Loucy (cell line): ENCODE measurements around the gene ZNF516.

Experiments used
- H2AFZ ChIP-seq: fragments of 200-600 bp; sonication (generic); 2 replicates; pipeline ENCODE4 v1.6.0; 2016; ENCODE audit warnings: antibody characterized with exemption, mild to moderate bottlenecking, low read length, moderate library complexity
- H3F3A ChIP-seq: fragments of 200-600 bp; 2 replicates; pipeline ENCODE4 v1.6.0; 2016; ENCODE audit warnings: antibody characterized with exemption, low read depth, mild to moderate bottlenecking
- H3K27me3 ChIP-seq: fragments of 200-600 bp; sonication (generic); 2 replicates; pipeline ENCODE4 v1.6.1; 2014; ENCODE audit warnings: low read length, mild to moderate bottlenecking; ENCODE audit not compliant: insufficient read depth, poor library complexity, severe bottlenecking
- H3K36me3 ChIP-seq: fragments of 200-600 bp; sonication (generic); 2 replicates; pipeline ENCODE4 v1.6.1; 2016; ENCODE audit warnings: low read length; ENCODE audit not compliant: insufficient read depth
- H3K4me1 ChIP-seq: fragments of 200-600 bp; sonication (generic); 2 replicates; pipeline ENCODE4 v1.5.1; 2014; ENCODE audit warnings: low read length, mild to moderate bottlenecking; ENCODE audit not compliant: insufficient read depth, poor library complexity, severe bottlenecking
- H3K4me2 ChIP-seq: fragments of 200-600 bp; sonication (generic); 2 replicates; pipeline ENCODE4 v1.6.0; 2014; ENCODE audit warnings: antibody characterized with exemption, low read length, low read depth, mild to moderate bottlenecking; ENCODE audit not compliant: poor library complexity, severe bottlenecking
- H3K4me3 ChIP-seq: fragments of 200-600 bp; sonication (generic); 2 replicates; pipeline ENCODE4 v1.5.1; 2014; ENCODE audit warnings: low read length, mild to moderate bottlenecking, mixed read lengths; ENCODE audit not compliant: poor library complexity, severe bottlenecking
- H3K79me2 ChIP-seq: fragments of 200-600 bp; sonication (generic); 2 replicates; pipeline ENCODE4 v1.6.1; 2014; ENCODE audit warnings: low read length; ENCODE audit not compliant: insufficient read depth
- H3K9ac ChIP-seq: fragments of 200-600 bp; sonication (generic); 2 replicates; pipeline ENCODE4 v1.6.0; 2014; ENCODE audit warnings: mild to moderate bottlenecking, low read depth, low read length, moderate library complexity; ENCODE audit not compliant: poor library complexity, severe bottlenecking
- H3K9me2 ChIP-seq: fragments of 200-600 bp; sonication (generic); replicated peaks from 2 replicates; pipeline ENCODE4 v1.6.1; 2016; ENCODE audit warnings: low read depth, low read length, mixed read lengths
- H3K9me3 ChIP-seq: fragments of 200-600 bp; sonication (generic); 2 replicates; pipeline ENCODE4 v1.6.1; 2014; ENCODE audit warnings: mild to moderate bottlenecking, antibody characterized with exemption, low read length, low read depth; ENCODE audit not compliant: insufficient read depth
- H4K20me1 ChIP-seq: fragments of 200-600 bp; sonication (generic); 2 replicates; pipeline ENCODE4 v1.6.0; 2014; ENCODE audit warnings: antibody characterized with exemption, low read length, mild to moderate bottlenecking; ENCODE audit not compliant: insufficient read depth, poor library complexity, severe bottlenecking
- EZH2phosphoT487 ChIP-seq: fragments of 200-600 bp; IDR thresholded peaks from 2 replicates; pipeline ENCODE4 v1.6.1; 2018; ENCODE audit warnings: antibody characterized with exemption, mild to moderate bottlenecking, moderate library complexity, borderline replicate concordance
- TF ChIP-seq, protein P1 (sequence below): fragments of 200-600 bp; sonication (generic); conservative IDR thresholded peaks from 2 replicates; pipeline ENCODE4 v1.5.1; 2014; ENCODE audit warnings: mild to moderate bottlenecking, antibody characterized with exemption, low read length

ZNF516 gene

DNA sequence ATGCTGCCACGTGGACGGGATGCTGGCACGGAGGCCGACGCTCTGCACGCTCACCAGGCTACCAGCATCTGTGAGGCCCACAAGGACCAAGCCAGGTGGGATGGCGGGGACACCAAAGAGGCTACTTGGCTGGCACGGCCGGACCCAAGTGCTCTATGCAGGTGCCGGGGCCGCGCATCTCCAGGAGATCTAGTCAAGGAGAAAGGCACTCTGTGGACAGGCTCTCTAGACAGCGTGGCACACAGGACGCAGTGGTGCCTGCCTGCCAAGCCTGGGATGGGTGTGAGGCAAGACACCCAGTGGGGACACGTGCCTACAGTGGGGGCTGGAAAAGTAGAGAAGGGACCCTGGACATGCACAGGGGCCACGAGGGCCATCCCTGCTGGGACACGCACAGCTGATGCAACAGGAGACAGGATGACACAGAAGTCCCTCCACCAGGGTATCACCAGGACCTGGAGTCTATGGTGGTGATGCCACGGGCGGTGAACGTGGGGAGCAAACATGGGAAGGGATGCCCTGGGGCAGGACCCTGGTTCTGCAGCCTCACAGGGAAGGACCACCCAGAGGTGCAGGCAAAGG is 28.5 kb downstream of the ZNF516 start:
- H3K27me3 ChIP-seq, result no peaks in the 10 kb centered on the region
- TF ChIP-seq, protein P1, sequence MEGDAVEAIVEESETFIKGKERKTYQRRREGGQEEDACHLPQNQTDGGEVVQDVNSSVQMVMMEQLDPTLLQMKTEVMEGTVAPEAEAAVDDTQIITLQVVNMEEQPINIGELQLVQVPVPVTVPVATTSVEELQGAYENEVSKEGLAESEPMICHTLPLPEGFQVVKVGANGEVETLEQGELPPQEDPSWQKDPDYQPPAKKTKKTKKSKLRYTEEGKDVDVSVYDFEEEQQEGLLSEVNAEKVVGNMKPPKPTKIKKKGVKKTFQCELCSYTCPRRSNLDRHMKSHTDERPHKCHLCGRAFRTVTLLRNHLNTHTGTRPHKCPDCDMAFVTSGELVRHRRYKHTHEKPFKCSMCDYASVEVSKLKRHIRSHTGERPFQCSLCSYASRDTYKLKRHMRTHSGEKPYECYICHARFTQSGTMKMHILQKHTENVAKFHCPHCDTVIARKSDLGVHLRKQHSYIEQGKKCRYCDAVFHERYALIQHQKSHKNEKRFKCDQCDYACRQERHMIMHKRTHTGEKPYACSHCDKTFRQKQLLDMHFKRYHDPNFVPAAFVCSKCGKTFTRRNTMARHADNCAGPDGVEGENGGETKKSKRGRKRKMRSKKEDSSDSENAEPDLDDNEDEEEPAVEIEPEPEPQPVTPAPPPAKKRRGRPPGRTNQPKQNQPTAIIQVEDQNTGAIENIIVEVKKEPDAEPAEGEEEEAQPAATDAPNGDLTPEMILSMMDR, result no peak
- no peak for TF ChIP-seq EZH2phosphoT487
- H3K36me3 ChIP-seq, result no peaks in the 10 kb centered on the region
- peak overlapping the region; percentile 73 for H3K4me2 ChIP-seq
- no peaks in the 10 kb centered on the region; the same call in 1 of the 2 replicates for H3F3A ChIP-seq
- no peak overlapping the region for H3K4me3 ChIP-seq
- H3K79me2 ChIP-seq, result no peaks in the 10 kb centered on the region
- peaks cover 10% of the 10 kb centered on the region for H3K4me1 ChIP-seq
- no peaks in the 10 kb centered on the region for H3K9me2 ChIP-seq
- H4K20me1 ChIP-seq, result no peaks in the 10 kb centered on the region
- H2AFZ ChIP-seq, result no peak overlapping the region; the same call in 1 of the 2 replicates
- no peaks in the 10 kb centered on the region for H3K9me3 ChIP-seq
- H3K9ac ChIP-seq, result no peak overlapping the region

DNA sequence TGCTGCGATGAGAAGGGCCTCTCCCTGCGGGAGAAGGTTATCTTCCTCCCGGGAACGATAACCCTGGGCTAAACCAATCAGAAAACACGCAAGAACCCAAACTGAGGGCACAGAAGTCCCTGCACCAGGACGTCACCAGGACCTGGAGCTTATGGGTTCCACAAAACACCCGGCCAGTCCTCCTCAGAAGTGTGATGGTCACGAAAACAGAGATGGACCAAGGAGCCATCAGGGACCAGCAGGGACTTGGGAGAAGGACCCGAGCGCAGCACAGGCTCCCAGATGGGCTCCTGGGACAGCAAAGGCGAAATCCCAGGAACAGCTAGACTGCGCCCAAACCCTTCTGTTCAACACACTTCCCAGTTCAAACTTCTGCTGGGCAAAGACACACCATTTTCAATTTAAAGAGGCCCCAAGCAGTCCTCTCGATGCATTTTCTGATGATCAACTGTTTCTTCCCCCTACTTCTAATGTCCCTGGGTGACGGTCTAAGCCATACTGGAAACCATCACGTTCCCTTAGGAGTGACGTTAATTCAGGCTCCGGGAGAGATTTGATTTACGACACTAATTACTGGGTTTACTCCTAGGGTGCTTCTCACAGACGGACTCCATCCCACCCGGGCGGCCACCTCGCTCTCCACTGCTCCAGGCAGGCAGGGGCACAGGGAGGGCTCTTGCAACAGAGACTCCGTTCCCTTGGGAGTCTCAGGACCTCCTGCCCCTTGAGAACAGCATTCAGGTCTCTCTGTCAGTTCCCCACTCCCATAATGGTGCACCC is 29.2 kb downstream of the ZNF516 start:
- Histone ChIP-seq H3K4me1 (peaks cover 10% of the 10 kb centered on the region), H3K4me3 (no peak overlapping the region), H3K9me3 (no peaks in the 10 kb centered on the region), H3K9ac (no peak overlapping the region), H3K27me3 (no peaks in the 10 kb centered on the region), H4K20me1 (no peaks in the 10 kb centered on the region), H2AFZ (no peak overlapping the region), H3K79me2 (no peaks in the 10 kb centered on the region), H3F3A (no peaks in the 10 kb centered on the region; the same call in 1 of the 2 replicates), H3K4me2 (no peak overlapping the region), H3K9me2 (no peaks in the 10 kb centered on the region), H3K36me3 (no peaks in the 10 kb centered on the region)
- no peak for TF ChIP-seq EZH2phosphoT487
- TF ChIP-seq, protein P1, result no peak

DNA sequence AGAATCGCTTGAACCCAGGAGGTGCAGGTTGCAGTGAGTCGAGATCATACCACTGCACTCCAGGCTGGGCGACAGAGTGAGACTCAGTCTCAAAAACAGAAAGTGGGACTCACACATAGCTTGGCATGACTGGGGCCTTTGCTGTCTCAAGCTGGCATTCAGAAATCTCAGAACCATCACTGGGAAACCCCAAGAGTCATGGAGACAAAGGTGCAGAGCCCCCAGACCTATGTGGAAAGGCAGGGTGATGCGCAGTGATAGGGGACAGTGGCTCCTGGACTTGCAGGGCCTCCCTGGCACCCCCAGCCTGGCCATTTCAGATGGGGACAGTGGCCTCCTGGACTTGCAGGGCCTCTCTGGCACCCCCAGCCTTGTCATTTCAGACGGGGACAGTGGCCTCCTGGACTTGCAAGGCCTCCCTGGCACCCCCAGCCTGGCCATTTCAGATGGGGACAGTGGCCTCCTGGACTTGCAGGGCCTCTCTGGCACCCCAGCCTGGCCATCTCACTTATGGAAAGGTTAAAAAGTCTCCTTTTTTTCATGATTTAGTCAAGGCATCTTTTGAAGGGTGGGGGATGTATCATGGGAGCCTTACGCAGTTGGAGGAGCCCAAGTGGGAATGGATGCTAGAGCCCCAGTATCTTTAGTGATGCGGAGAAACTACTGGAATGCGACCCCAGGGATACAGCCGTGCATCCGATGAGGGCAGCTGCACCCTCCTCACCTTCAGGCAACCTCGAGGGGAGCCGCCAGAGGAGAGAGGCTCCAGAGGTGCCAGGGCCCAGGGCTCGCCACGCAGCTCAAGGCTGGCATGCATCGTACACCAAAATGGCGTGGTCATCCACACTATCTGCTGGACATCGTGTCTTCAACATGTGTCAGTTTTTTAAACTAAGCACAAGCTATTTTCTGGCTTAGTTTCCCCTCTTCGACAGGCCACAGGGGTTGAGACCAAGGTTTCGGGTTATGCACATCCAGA is 30.5 kb downstream of the ZNF516 start:
- Histone ChIP-seq H3K4me1 (peaks cover 10% of the 10 kb centered on the region), H3K36me3 (no peaks in the 10 kb centered on the region), H4K20me1 (no peaks in the 10 kb centered on the region), H3K9me3 (no peaks in the 10 kb centered on the region), H3K9me2 (no peaks in the 10 kb centered on the region), H2AFZ (no peak overlapping the region), H3K9ac (no peak overlapping the region), H3K27me3 (no peaks in the 10 kb centered on the region), H3K4me2 (no peak overlapping the region), H3F3A (no peaks in the 10 kb centered on the region; the same call in 1 of the 2 replicates), H3K4me3 (no peak overlapping the region), H3K79me2 (no peaks in the 10 kb centered on the region)
- TF ChIP-seq, protein P1, result no peak
- TF ChIP-seq EZH2phosphoT487, result no peak
